Measurements from ENCODE around the gene GIT1. TPM values are rescaled to one million over a fixed set of nuclear protein-coding genes. Genes with fewer than 3 reads are reported as not detected.

Gene GIT1
- total RNA-seq, 1 donor from 2014 or later = 64.7 TPM

DNA sequence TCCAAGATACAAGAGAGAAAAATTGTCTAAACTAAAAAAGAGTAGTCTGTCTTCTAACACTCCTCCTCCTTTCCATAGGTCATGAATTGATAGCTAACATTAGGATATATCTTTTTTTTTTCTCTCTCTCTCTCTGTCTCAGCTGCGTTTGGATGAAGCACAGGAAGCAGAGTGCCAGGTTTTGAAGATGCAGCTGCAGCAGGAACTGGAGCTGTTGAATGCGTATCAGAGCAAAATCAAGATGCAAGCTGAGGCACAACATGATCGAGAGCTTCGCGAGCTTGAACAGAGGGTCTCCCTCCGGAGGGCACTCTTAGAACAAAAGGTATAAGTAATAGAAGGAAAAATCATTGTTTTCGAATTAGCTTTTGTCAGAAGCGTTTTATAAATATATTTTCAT lies 55.5 kb downstream of the GIT1 start:
- DNase-seq (ENCODE audit: low read depth) = no peak

DNA sequence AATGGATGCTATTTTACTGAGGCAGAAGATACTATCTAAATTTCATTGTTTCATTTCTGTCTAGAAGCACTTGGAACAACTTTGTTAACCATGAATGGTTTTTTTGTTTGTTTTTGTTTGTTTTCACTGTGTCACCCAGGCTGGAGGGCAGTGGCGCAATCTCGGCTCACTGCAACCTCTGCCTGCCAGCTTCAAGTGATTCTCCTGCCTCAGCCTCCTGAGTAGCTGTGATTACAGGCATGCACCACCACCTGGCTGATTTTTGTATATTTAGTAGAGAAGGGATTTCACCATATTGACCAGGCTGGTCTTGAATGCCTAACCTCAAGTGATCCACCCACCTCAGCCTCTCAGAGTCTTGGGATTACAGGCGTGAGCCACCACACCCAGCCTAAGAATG lies 63.1 kb downstream of the GIT1 start:
- no peak for DNase-seq (ENCODE audit: low read depth)

DNA sequence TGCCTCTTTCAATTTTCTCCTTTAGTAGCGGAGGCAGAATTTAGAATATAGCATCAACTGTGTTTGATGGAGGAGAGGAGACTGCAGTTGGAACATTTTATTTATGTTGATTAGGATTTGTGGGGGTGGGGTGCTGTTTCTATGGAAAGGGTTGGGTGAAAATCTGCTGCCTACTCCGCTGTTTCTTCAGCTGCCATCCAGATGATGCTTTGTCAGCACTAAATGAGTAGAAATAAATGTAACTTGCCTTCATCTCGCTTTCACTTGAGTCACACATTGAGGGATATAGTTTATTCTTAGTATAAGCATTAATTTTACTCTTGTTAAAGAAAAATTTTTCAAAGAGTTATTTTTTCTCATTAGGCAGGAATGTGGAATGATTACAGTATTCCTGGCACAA lies 64.8 kb downstream of the GIT1 start:
- no peak for DNase-seq (ENCODE audit: low read depth)

Other genes starting within 250 kb of the GIT1 start
- gene TAOK1, start 199.3 kb downstream of the GIT1 start, total RNA-seq = 45.5 and 45.8 TPM in 2 replicates
- gene ABHD15, start 22.6 kb downstream of the GIT1 start, total RNA-seq = 7.9 and 8.5 TPM in 2 replicates
- gene TP53I13, start 20.9 kb downstream of the GIT1 start, total RNA-seq = 44.3 and 46.7 TPM in 2 replicates
- gene ANKRD13B, start 3.5 kb upstream of the GIT1 start, total RNA-seq = 29.1 and 41.2 TPM in 2 replicates
- 254 and 269 TPM in 2 replicates for gene CORO6, start 33.3 kb upstream of the GIT1 start, total RNA-seq

All from myocyte (in vitro differentiated cells).